Measurements from ENCODE around the gene NELFB. TPM values are rescaled to one million over a fixed set of nuclear protein-coding genes. Genes with fewer than 3 reads are reported as not detected.

The NELFB gene
- total RNA-seq, 1 experiment from 2014 or later, result 71.7 TPM

DNA sequence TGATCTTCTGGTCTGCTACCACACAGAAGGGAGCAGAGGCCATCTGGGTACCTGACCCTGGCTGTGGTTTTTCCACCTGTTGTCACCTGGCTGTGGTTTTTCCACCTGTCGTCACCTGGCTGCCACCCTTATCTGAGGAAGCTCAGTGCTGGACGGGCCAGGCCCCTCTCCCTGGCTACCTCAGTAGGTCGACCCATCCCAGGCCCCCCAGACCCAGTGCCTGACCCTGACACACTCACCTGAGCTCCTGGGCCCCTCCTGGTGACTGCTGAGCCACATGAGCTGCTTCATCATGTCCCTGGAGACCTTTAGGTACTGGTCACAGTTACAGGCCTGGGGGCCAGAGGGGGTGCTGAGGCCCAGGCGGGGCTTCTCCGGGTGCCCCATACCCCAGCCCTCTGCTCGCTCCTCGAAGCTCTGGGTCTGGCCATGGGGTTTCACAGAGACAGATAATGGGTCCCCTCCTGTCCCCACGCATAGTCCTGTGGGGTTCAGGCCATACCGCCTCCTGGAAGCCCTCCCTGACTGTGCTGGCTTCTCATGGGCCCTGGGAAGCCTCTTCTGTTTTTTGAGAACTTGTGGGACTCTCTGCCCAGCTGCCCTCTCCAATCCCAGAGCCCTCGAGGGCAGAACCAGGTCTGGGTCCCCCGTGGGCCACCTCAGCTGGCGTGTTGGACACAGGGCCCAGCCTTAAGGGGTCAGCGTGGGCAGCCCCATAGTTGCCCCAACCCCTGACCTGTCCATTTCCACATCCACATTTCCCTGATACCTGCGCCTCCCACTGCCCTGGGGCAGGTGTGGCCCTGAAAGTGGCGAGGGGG is 54.5 kb downstream of the NELFB start:
- 0 out of 2 replicates have a peak overlapping the region, but pooled peaks have one; percentile 12 for H3K14ac ChIP-seq (ENCODE audit: insufficient read depth, low read length)
- H3K9me3 ChIP-seq (ENCODE audit: control insufficient read depth, low read depth, low read length), result no peaks in the 10 kb centered on the region
- no peaks in the 10 kb centered on the region for H3K9me3 Mint-ChIP-seq
- H2AFZ ChIP-seq (ENCODE audit: low read length), result no peak overlapping the region
- H4K91ac ChIP-seq (ENCODE audit: insufficient read length, low read depth, low read length), result no peak overlapping the region
- no peak overlapping the region for H3K56ac ChIP-seq (ENCODE audit: insufficient read length, low read depth, low read length)
- H3K79me1 ChIP-seq (ENCODE audit: insufficient read depth, low read depth, low read length, poor library complexity, severe bottlenecking), result no peaks in the 10 kb centered on the region
- H2BK20ac ChIP-seq (ENCODE audit: low read depth, low read length, poor library complexity, severe bottlenecking), result no peak overlapping the region
- H3K18ac ChIP-seq (ENCODE audit: insufficient read length, low read depth, low read length), result no peak overlapping the region
- H3K4me2 ChIP-seq (ENCODE audit: insufficient read depth, insufficient read length, low read length), result no peak overlapping the region
- no peak overlapping the region for H4K8ac ChIP-seq (replicated peaks; ENCODE audit: insufficient read length, low read depth, low read length)
- no peak overlapping the region for H2BK5ac ChIP-seq (ENCODE audit: insufficient read length, low read length)
- no peaks in the 10 kb centered on the region; the same call in 1 of the 2 replicates for H3K4me1 ChIP-seq (ENCODE audit: insufficient read depth, low read length)
- H3K4me3 Mint-ChIP-seq, result no peak overlapping the region
- no peaks in the 10 kb centered on the region for H4K20me1 ChIP-seq (ENCODE audit: control insufficient read depth, insufficient read depth, insufficient read length)
- H3K27ac Mint-ChIP-seq, result no peak overlapping the region
- H4K5ac ChIP-seq (ENCODE audit: insufficient read length, low read depth, low read length), result no peak overlapping the region
- no peaks in the 10 kb centered on the region for H3K79me2 ChIP-seq (ENCODE audit: insufficient read depth, low read length)
- no peak overlapping the region for H3K23ac ChIP-seq (ENCODE audit: insufficient read length, low read depth, low read length)
- no peak overlapping the region for H3K27ac ChIP-seq (ENCODE audit: insufficient read length, low read depth, low read length)
- DNase-seq, result no peak
- TF ChIP-seq, protein P1, sequence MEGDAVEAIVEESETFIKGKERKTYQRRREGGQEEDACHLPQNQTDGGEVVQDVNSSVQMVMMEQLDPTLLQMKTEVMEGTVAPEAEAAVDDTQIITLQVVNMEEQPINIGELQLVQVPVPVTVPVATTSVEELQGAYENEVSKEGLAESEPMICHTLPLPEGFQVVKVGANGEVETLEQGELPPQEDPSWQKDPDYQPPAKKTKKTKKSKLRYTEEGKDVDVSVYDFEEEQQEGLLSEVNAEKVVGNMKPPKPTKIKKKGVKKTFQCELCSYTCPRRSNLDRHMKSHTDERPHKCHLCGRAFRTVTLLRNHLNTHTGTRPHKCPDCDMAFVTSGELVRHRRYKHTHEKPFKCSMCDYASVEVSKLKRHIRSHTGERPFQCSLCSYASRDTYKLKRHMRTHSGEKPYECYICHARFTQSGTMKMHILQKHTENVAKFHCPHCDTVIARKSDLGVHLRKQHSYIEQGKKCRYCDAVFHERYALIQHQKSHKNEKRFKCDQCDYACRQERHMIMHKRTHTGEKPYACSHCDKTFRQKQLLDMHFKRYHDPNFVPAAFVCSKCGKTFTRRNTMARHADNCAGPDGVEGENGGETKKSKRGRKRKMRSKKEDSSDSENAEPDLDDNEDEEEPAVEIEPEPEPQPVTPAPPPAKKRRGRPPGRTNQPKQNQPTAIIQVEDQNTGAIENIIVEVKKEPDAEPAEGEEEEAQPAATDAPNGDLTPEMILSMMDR (conservative IDR thresholded peaks at IDR 0.05), result no peak
- no CpG with 5 or more reads among the region's 15 CpGs for WGBS (ENCODE audit: extremely low coverage, insufficient read length, low lambda C conversion rate)
- no peaks in the 10 kb centered on the region for H3K36me3 Mint-ChIP-seq (ENCODE audit: insufficient read depth in 1 of 3, low read depth in 3 of 3)
- H2BK120ac ChIP-seq (ENCODE audit: low read depth, low read length, poor library complexity, severe bottlenecking), result no peak overlapping the region
- H3K9ac ChIP-seq (ENCODE audit: extremely low read depth, insufficient read length, low read length), result no peak overlapping the region
- H2AK5ac ChIP-seq (ENCODE audit: insufficient read length, low read length), result no peak overlapping the region
- no peak overlapping the region for H2BK12ac ChIP-seq (ENCODE audit: insufficient read length, low read depth, low read length)
- no peak overlapping the region for H2BK15ac ChIP-seq (ENCODE audit: low read depth, low read length)
- H3K4ac ChIP-seq (ENCODE audit: low read depth, low read length), result no peak overlapping the region
- H3K27me3 ChIP-seq (ENCODE audit: insufficient read depth, low read length), result no peaks in the 10 kb centered on the region
- no peak overlapping the region for H3T11ph ChIP-seq (ENCODE audit: low read length)
- no peaks in the 10 kb centered on the region; the same call in 1 of the 2 replicates for H3K27me3 Mint-ChIP-seq (ENCODE audit: low read depth)
- H3K4me1 Mint-ChIP-seq, result peaks cover 6 to 27% of the 10 kb centered on the region in 2 experiments; a peak in 3 of 4 replicates
- no peaks in the 10 kb centered on the region for H3K23me2 ChIP-seq (ENCODE audit: insufficient read length, low read depth, low read length, poor library complexity, severe bottlenecking)

Measured in H9 (cell line).